Suppressor macrophage treated with lipopolysaccharide for 4 hours (primary cell): ENCODE results near the gene GRID2.

Source experiments
- DNase-seq: peaks from one replicate; pipeline ENCODE4 v3.0.0-alpha.2; 2020

GRID2 gene

GRCh38 chr4:93127489-93127888 lies 823.7 kb downstream of the GRID2 start:
- no peak for DNase-seq

- no peak for DNase-seq
Observed at GRCh38 chr4:93132631-93133030, 828.9 kb downstream of the GRID2 start.

DNA sequence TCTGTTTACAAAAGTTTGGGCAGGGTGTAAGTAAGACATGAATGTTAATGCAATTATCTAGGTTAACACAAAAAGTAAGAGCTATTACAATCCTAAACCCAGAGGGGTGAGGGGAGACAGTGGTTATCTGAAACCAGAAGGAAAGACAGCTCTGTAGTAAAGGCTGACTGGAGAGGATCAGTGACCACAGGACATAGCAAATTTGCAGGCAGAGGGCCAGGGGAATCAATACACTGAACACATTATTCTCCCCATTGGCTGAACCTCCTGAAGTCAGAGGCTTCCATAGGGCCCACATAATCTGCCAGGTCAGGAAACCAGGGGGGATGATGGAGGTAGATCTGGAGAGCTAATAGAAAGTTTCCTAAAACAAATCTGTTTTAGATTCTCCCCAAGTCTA lies 835.4 kb downstream of the GRID2 start:
- DNase-seq: no peak

GRCh38 chr4:93143902-93144301 lies 840.1 kb downstream of the GRID2 start:
- DNase-seq: no peak

- DNase-seq: no peak
Observed at GRCh38 chr4:93144644-93145043, 840.9 kb downstream of the GRID2 start.

DNA sequence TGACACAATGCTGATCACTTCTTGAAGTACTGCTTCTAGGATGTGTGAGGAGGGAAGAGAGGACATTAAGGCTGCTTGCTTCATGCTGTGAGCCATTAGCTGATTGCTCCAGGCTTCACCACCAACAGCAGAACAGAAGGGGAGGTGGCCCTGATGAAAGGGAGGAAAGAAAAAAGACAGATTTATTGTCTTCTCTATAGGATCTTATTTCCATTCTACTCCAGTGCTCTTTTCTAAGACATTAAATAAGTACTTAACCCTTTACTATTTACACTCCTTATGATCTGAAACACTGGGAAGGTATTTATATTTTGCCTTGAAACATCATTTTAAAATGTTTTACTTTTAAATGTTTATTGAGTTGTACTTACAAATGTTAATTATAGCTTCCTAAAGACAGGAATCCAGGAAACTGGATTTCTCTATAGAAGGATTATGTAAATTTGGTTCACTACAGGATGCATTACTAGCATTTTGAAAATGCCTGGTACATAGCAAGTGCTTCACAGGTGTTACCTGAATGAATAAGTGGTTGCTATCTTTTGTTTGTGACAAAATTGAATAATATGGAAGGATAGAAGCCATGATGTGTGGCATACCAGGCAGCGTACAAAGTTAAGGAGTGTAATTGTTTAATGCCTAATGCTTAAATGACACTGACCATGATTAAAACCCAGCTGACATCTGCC lies 843.9 kb downstream of the GRID2 start:
- no peak for DNase-seq

GRCh38 chr4:93152491-93152890 lies 848.7 kb downstream of the GRID2 start:
- DNase-seq: no peak

DNA sequence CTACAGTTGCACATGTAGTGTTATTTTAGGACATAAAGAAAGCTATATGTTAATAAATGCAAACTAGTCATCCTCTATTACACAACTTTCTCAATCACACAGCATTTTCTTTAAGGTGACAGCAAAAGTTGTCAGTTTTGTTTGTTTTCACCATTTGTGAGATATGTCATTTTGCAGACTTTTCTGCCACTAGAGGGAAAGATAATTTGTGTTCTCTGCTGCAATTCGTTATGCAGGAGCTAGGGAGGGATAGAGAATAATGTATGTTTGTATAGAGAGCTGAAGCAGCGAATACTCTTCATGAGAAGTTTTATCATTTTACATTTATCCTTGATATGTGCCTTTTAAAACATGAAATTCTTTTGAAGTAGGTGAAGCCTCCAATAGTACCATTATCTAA lies 854.2 kb downstream of the GRID2 start:
- no peak for DNase-seq

DNA sequence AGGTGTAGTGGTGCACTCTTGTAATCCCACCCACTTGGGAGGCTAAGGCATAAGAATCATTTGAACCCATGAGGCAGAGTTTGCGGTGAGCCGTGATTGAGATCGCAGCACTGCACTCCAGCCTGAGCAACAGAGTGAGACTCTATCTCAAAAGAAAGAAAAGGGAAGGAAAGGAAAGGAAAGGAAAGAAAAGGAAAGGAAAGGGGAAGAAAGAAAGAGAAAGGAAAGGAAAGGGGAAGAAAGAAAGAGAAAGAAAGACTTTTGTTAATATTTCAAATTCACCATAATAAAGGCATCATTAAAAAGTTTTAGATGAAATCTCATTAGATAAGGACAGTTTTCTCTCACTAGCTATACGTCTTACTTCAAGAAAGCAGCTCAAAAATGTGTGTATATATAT lies 864.3 kb downstream of the GRID2 start:
- DNase-seq: no peak

- DNase-seq: no peak
Observed at GRCh38 chr4:93169966-93170365, 866.2 kb downstream of the GRID2 start.

DNA sequence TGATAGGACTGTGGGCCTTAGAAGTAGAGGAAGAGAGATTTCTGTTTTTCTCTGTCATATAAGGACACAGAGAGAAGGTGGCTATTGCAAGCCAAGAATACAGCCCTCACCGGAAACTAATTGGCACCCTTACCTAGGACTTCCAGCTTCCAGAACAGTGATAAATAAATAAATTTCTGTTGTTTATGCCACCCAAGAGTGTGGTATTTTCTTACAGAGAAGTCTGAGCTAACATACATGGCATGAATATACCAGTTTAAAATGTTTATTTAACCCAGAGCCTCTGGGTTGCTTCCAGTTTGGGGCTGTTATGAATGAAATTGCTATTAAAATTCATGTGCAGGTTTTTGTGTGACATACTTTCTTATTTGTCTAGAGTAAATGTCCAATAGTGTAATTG lies 870.8 kb downstream of the GRID2 start:
- DNase-seq: no peak

DNA sequence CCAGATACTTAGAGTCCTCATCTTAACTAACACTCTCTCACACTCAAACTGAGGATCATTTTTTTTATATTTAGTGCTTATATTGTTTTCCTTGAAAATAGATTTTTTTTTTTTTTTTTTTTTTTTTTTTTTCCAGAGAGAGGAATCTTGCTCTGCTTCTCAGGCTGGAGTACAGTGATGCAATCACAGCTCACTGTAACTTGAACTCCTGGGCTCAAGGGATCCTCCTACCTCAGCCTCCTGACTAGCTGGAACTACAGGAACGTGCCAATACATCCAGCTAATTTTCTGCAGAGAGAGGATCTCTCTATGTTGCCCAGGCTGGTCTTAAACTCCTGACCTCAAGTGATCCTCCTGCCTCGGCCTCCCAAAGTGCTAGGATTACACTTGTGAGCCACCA lies 874.5 kb downstream of the GRID2 start:
- DNase-seq: no peak

- no peak for DNase-seq
Observed at GRCh38 chr4:93179044-93179443, 875.3 kb downstream of the GRID2 start.

- DNase-seq: no peak
Observed at GRCh38 chr4:93182722-93183121, 879.0 kb downstream of the GRID2 start.

- DNase-seq: no peak
Observed at GRCh38 chr4:93183576-93183975, 879.8 kb downstream of the GRID2 start.

DNA sequence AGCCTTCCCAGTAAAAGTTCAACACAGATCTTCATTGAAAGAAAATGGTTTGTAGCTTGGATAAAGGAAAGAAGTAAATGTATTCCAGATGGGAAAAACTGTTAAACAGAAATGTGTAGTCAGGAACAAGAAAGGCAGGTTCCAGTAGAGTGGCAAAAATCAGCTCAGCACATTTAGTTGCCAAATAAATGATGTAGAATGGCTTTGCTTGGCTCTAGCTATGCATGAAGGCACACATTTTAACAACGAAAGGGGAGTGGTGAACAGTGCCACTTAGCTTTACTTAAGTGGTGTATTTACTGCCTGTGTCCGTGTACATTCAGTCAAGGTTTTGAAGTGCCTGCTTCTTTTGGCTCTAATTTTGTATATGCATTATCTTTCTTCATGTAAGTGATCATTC lies 880.3 kb downstream of the GRID2 start:
- no peak for DNase-seq

DNA sequence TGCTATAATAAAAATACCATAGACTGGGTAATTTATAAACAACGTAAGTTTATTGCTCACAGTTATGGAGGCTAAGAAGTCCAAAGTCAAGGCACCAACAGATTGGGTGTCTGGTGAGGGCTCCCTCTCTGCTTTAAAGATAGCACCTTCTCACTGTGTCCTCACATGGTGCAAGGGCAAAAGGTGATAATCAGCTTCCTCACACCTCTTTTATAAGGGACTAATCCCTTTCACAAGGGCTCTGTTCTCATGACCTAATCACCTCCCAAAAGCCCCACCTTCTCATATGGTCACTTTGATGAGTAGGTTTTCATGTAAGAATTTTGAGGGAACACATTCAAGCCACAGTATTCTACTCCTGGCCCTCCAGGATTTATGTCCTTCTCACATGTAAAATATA lies 883.1 kb downstream of the GRID2 start:
- no peak for DNase-seq

DNA sequence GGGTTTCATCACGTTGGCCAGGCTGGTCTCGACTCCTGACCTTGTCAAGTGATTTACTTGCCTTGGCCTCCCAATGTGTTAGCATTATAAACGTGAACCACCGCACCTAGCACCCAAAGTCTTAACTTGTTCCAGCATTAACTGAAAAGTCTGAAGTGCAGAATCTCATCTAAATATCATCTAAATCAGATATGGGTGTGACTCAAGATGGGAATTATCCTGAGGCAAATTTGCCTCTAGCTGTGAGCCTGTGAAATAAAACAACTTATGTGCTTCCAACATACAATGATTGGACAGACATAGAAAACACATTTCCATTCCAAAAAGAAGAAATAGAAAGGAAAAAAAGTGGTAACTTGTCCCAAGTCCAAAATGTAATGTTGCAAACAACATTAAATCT lies 883.7 kb downstream of the GRID2 start:
- no peak for DNase-seq

- DNase-seq: no peak
Observed at GRCh38 chr4:93187892-93188291, 884.1 kb downstream of the GRID2 start.

DNA sequence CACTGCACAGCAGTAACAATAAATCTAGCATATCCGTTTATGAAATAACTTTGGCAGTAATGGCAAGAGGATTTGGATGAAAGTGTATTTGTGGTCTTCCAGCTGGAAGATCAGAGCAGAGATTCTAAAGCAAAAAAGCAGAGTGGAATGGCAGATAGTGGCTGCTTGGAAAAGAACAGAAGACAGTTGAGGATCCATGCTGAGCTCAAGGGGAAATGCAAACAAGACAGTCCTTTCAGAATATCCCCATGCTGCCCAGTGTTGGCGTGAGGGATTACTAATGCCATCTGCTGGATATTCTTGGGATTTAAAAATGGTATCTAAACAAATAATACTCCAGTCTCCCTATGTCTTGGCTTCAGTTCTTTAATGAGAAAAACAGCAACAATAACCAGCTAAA lies 895.7 kb downstream of the GRID2 start:
- DNase-seq: peak; percentile 0

DNA sequence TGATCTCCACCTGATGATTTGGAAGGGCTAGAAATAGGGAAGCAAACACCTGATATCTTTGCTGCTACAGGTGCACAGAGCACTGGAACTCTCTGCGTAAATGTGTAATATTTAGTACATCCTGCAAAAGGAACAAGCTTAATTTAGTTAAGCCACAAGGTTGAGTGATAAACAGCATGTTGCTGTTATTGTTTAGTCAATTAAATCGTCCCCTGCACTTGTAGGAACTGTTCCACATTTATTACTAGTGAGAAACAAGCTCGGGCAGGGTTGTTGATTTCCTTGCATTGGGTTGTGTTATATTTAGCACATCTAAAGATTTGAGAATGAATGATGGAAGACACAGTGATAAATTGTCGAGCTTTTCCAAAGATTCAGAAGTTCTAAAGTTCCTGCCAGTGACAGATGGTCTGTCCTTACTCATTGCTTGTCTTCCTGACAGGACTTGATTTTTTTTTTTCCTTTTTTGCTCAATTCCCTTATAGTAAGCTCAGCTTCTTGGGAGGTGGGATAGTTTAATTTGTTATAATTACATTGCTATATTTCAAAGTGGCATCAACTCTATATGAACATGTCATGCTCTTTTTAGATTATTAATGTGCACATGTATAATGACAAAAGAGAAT lies 897.8 kb downstream of the GRID2 start:
- DNase-seq: no peak

DNA sequence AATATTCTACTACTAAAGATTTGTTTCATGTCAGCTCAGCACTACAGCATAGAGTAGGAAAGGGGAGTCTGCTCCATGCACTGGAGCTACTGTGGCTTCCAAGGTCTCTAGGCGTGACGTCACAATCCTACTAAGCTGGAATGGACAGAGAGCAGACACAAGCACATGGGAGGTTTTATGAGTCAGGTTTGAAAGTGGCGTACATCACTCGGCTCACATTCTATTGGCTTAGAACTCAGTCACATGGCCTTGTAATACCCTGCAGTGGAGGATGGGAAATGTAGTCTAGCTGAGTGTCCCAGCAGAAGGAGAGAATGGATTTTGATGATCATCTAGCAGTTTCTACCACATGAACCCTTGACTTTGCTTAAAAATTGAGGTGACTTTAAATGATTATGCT lies 899.9 kb downstream of the GRID2 start:
- DNase-seq: no peak

DNA sequence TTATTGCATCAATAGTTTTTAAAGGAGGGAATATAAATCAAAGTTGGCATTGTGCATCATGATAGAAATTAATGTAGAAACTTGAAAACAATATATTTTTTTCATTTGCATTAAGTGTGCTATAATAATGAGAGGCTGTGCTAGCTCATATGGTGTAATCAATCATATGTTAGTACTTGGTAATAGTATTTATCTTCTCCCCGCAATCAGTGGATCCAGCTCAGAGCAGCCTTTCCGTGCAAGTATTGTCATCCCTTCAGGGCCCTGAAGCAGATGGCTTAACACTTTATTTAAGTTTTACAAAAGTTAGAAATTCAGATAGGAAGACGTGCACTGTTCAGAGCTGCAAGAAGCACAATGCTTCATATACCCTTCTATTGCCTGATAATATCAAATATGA lies 908.5 kb downstream of the GRID2 start:
- DNase-seq: no peak

DNA sequence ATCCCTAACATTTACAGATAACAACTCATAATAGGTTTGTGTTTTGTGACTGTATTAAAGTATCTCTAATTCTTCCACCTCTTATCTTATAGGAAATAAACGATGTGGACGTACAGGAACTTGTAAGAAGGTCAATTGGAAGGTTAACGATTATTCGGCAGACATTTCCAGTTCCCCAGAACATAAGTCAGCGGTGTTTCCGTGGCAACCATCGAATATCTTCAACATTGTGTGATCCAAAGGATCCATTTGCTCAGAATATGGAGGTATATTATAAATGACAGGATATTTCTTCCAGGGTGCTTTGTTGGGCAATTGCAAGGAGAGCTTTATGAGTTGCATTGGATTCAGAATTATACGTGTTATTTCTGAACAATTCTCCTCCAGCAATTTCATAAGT lies 912.9 kb downstream of the GRID2 start:
- no peak for DNase-seq

DNA sequence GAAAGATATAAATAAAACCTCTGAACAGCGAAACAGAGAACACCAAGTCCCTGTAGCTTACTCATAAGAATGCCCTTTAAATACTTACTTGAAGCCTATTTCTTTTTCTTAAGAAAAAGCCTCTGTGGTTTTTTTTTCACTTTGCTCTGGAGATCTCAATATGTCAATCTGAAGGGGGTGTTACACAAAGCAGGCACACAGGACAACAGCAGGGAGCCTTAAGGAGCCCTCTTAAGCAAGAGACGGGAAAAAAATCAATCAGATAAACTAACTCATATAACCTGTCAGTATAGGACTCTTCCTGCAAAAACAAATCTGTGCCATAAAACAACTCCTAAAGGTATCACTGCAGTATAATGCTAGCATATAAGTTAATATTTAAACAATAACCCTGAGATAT lies 913.7 kb downstream of the GRID2 start:
- DNase-seq: no peak
